Fibroblast of lung (primary cell): ENCODE data around the gene SHC4.

ENCODE experiments used
- CTCF ChIP-seq, 2 donors: IDR thresholded peaks in 1 of 2; conservative IDR thresholded peaks in 1 of 2; 1 replicate in 1 of 2; 2 replicates in 1 of 2; pipeline ENCODE4 v1.5.1; 2011 to 2012; ENCODE audit warnings: low read length in 2 of 2, control low read depth in 1 of 2, inconsistent platforms in 1 of 2, low read depth in 1 of 2, mild to moderate bottlenecking in 1 of 2
- EZH2 ChIP-seq: IDR thresholded peaks from 2 replicates; pipeline ENCODE4 v1.5.1; 2012; ENCODE audit warnings: low read length, control low read depth, mild to moderate bottlenecking; ENCODE audit errors: missing control alignments

GRCh38 chr15:48904758-48905157 is 59.0 kb downstream of the SHC4 start:
- TF ChIP-seq EZH2 (no peak), CTCF (conservative IDR thresholded peaks at IDR 0.05 in 1 of 2, IDR thresholded peaks at IDR 0.05 in 1 of 2; ENCODE audit: low read depth in 1 of 2, low read length in 2 of 2) (no peak)
